Mucosa of stomach (tissue), 1 donor: Measurements from ENCODE around the gene FANCC.

Source experiments
- H3K27me3 ChIP-seq: one replicate; pipeline ENCODE4 v1.7.0; 2013; ENCODE audit warnings: mild to moderate bottlenecking, low read length; ENCODE audit not compliant: control insufficient read depth, insufficient read depth
- H3K36me3 ChIP-seq: one replicate; pipeline ENCODE4 v1.7.0; 2013; ENCODE audit warnings: low read length; ENCODE audit not compliant: control insufficient read depth, insufficient read depth
- H3K4me1 ChIP-seq: one replicate; pipeline ENCODE4 v1.7.0; 2013; ENCODE audit warnings: mild to moderate bottlenecking, low read length; ENCODE audit not compliant: control insufficient read depth, insufficient read depth
- H3K4me3 ChIP-seq: one replicate; pipeline ENCODE4 v1.7.0; 2013; ENCODE audit warnings: low read length
- H3K9ac ChIP-seq: one replicate; pipeline ENCODE4 v1.7.0; 2013; ENCODE audit warnings: mild to moderate bottlenecking, low read length, moderate library complexity
- H3K9me3 ChIP-seq: one replicate; pipeline ENCODE4 v1.7.0; 2013; ENCODE audit warnings: mild to moderate bottlenecking, low read length, moderate library complexity; ENCODE audit not compliant: control insufficient read depth
- donor health status: Pancreatic carcinoma.

The FANCC gene

GRCh38 chr9:95065224-95065623 lies 252.3 kb downstream of the FANCC start:
- H3K9me3 ChIP-seq: no peaks in the 10 kb centered on the region
- H3K4me3 ChIP-seq: no peak overlapping the region
- no peak overlapping the region for H3K9ac ChIP-seq
- peaks cover 24% of the 10 kb centered on the region for H3K4me1 ChIP-seq
- no peaks in the 10 kb centered on the region for H3K27me3 ChIP-seq
- no peaks in the 10 kb centered on the region for H3K36me3 ChIP-seq

GRCh38 chr9:95063300-95063699 lies 254.2 kb downstream of the FANCC start:
- Histone ChIP-seq H3K4me1 (peaks cover 33% of the 10 kb centered on the region), H3K9ac (no peak overlapping the region), H3K36me3 (no peaks in the 10 kb centered on the region), H3K4me3 (no peak overlapping the region), H3K9me3 (no peaks in the 10 kb centered on the region), H3K27me3 (no peaks in the 10 kb centered on the region)

- Histone ChIP-seq H3K9ac (no peak overlapping the region), H3K4me3 (no peak overlapping the region), H3K27me3 (no peaks in the 10 kb centered on the region), H3K4me1 (peaks cover 40% of the 10 kb centered on the region), H3K36me3 (no peaks in the 10 kb centered on the region), H3K9me3 (no peaks in the 10 kb centered on the region)
Observed at GRCh38 chr9:95062596-95063065, 254.9 kb downstream of the FANCC start.

GRCh38 chr9:95061916-95062595 lies 255.5 kb downstream of the FANCC start:
- peaks cover 42% of the 10 kb centered on the region for H3K4me1 ChIP-seq
- no peak overlapping the region for H3K9ac ChIP-seq
- H3K27me3 ChIP-seq: no peaks in the 10 kb centered on the region
- H3K4me3 ChIP-seq: no peak overlapping the region
- H3K36me3 ChIP-seq: no peaks in the 10 kb centered on the region
- H3K9me3 ChIP-seq: no peaks in the 10 kb centered on the region

GRCh38 chr9:95060916-95061315 lies 256.6 kb downstream of the FANCC start:
- no peaks in the 10 kb centered on the region for H3K27me3 ChIP-seq
- H3K9ac ChIP-seq: no peak overlapping the region
- H3K4me1 ChIP-seq: peaks cover 42% of the 10 kb centered on the region
- no peaks in the 10 kb centered on the region for H3K9me3 ChIP-seq
- no peaks in the 10 kb centered on the region for H3K36me3 ChIP-seq
- no peak overlapping the region for H3K4me3 ChIP-seq

- Histone ChIP-seq H3K4me3 (no peak overlapping the region), H3K4me1 (peaks cover 35% of the 10 kb centered on the region), H3K27me3 (no peaks in the 10 kb centered on the region), H3K9ac (no peak overlapping the region), H3K36me3 (no peaks in the 10 kb centered on the region), H3K9me3 (no peaks in the 10 kb centered on the region)
Observed at GRCh38 chr9:95060234-95060633, 257.3 kb downstream of the FANCC start.

- H3K4me3 ChIP-seq: no peak overlapping the region
- H3K36me3 ChIP-seq: no peaks in the 10 kb centered on the region
- H3K4me1 ChIP-seq: peaks cover 25% of the 10 kb centered on the region
- H3K9me3 ChIP-seq: no peaks in the 10 kb centered on the region
- H3K9ac ChIP-seq: peak overlapping the region; percentile 16
- no peaks in the 10 kb centered on the region for H3K27me3 ChIP-seq
Observed at GRCh38 chr9:95058795-95059386, 258.6 kb downstream of the FANCC start.

- Histone ChIP-seq H3K4me3 (no peak overlapping the region), H3K9ac (peak overlapping the region; percentile 16), H3K27me3 (no peaks in the 10 kb centered on the region), H3K9me3 (no peaks in the 10 kb centered on the region), H3K4me1 (peaks cover 19% of the 10 kb centered on the region), H3K36me3 (no peaks in the 10 kb centered on the region)
Observed at GRCh38 chr9:95058121-95058785, 259.3 kb downstream of the FANCC start.

- peak overlapping the region; percentile 16 for H3K9ac ChIP-seq
- H3K36me3 ChIP-seq: no peaks in the 10 kb centered on the region
- no peaks in the 10 kb centered on the region for H3K27me3 ChIP-seq
- peaks cover 18% of the 10 kb centered on the region for H3K4me1 ChIP-seq
- no peak overlapping the region for H3K4me3 ChIP-seq
- H3K9me3 ChIP-seq: no peaks in the 10 kb centered on the region
Observed at GRCh38 chr9:95057101-95057500, 260.4 kb downstream of the FANCC start.

GRCh38 chr9:95055851-95056551 lies 261.5 kb downstream of the FANCC start:
- Histone ChIP-seq H3K4me1 (peaks cover 18% of the 10 kb centered on the region), H3K9me3 (no peaks in the 10 kb centered on the region), H3K4me3 (no peak overlapping the region), H3K9ac (peak overlapping the region; percentile 24), H3K27me3 (no peaks in the 10 kb centered on the region), H3K36me3 (no peaks in the 10 kb centered on the region)

GRCh38 chr9:95055334-95055850 lies 262.1 kb downstream of the FANCC start:
- H3K4me3 ChIP-seq: no peak overlapping the region
- H3K27me3 ChIP-seq: no peaks in the 10 kb centered on the region
- H3K36me3 ChIP-seq: no peaks in the 10 kb centered on the region
- no peaks in the 10 kb centered on the region for H3K9me3 ChIP-seq
- peaks cover 20% of the 10 kb centered on the region for H3K4me1 ChIP-seq
- H3K9ac ChIP-seq: peak overlapping the region; percentile 11
